GM19397 (cell line): ENCODE measurements around the gene DCDC2C.
"Not testable (repeated sequence)": the region's sequence is repeated elsewhere in the genome, so short reads cannot be mapped to it uniquely, and the experiment has no call there.

Experiments used
- ATAC-seq: cut with Tn5 transposase; IDR thresholded peaks from one replicate; pipeline ENCODE4 v1.9.1; 2021; ENCODE audit warnings: mild to moderate bottlenecking, moderate library complexity; ENCODE audit not compliant: unreplicated experiment

The DCDC2C gene

GRCh38 chr2:3703236-3703756, at the start of gene DCDC2C:
DCDC2C (plus strand) TSS chr2:3703575; CDS start chr2:3703752, 177 bp downstream.
- ATAC-seq, result no peak

- no peak for ATAC-seq
Observed at GRCh38 chr2:3654011-3654410, 49.4 kb upstream of the DCDC2C start.

- ATAC-seq, result no peak
Observed at GRCh38 chr2:3654531-3655225, 48.7 kb upstream of the DCDC2C start.

GRCh38 chr2:3655871-3656761, 47.3 kb upstream of the DCDC2C start:
- no peak for ATAC-seq

- ATAC-seq, result no peak
Observed at GRCh38 chr2:3656762-3657721, 46.3 kb upstream of the DCDC2C start.

- no peak for ATAC-seq
Observed at GRCh38 chr2:3657881-3658280, 45.5 kb upstream of the DCDC2C start, which contains the start of gene ALLC. ALLC (plus strand) TSS chr2:3658200; CDS start chr2:3671158, 12,958 bp downstream.

- no peak for ATAC-seq
Observed at GRCh38 chr2:3659447-3660432, 43.6 kb upstream of the DCDC2C start.

GRCh38 chr2:3660640-3661039, 42.7 kb upstream of the DCDC2C start:
- ATAC-seq, result not testable (repeated sequence)

GRCh38 chr2:3661149-3661660, 42.2 kb upstream of the DCDC2C start:
- ATAC-seq, result no peak

GRCh38 chr2:3662239-3662638, 41.1 kb upstream of the DCDC2C start:
- no peak for ATAC-seq

- ATAC-seq, result no peak
Observed at GRCh38 chr2:3664118-3664517, 39.3 kb upstream of the DCDC2C start.

GRCh38 chr2:3664925-3665324, 38.5 kb upstream of the DCDC2C start:
- ATAC-seq, result no peak

GRCh38 chr2:3665886-3666612, 37.3 kb upstream of the DCDC2C start:
- no peak for ATAC-seq

- no peak for ATAC-seq
Observed at GRCh38 chr2:3666613-3666975, 36.8 kb upstream of the DCDC2C start.

GRCh38 chr2:3667151-3667631, 36.2 kb upstream of the DCDC2C start:
- no peak for ATAC-seq

GRCh38 chr2:3669656-3670055, 33.7 kb upstream of the DCDC2C start:
- no peak for ATAC-seq

- ATAC-seq, result no peak
Observed at GRCh38 chr2:3670376-3670775, 33.0 kb upstream of the DCDC2C start.

GRCh38 chr2:3670941-3671340, 32.4 kb upstream of the DCDC2C start:
- ATAC-seq, result no peak
